Fibroblast of peridontal ligament (primary cell): Measurements from ENCODE around the gene ALG8.

Source experiments
- DNase-seq: peaks from one replicate; pipeline ENCODE4 v3.0.0-alpha.2; 2010; ENCODE audit errors: extremely low read depth

Gene ALG8

GRCh38 chr11:78160557-78160956 is 21.1 kb upstream of the ALG8 start:
- no peak for DNase-seq

- DNase-seq, result peak; percentile 50
Observed at GRCh38 chr11:78158987-78159652, 19.7 kb upstream of the ALG8 start.

GRCh38 chr11:78156127-78156844 is 16.9 kb upstream of the ALG8 start:
- DNase-seq, result peak; percentile 85

- DNase-seq, result no peak
Observed at GRCh38 chr11:78151804-78152203, 12.4 kb upstream of the ALG8 start.

GRCh38 chr11:78150754-78151153 is 11.3 kb upstream of the ALG8 start:
- DNase-seq, result no peak

- DNase-seq, result no peak
Observed at GRCh38 chr11:78150346-78150745, 10.9 kb upstream of the ALG8 start.

- DNase-seq, result peak; percentile 89
Observed at GRCh38 chr11:78149646-78150045, 10.2 kb upstream of the ALG8 start.

- no peak for DNase-seq
Observed at GRCh38 chr11:78147807-78148206, 8.4 kb upstream of the ALG8 start.

- no peak for DNase-seq
Observed at GRCh38 chr11:78145511-78146025, 6.1 kb upstream of the ALG8 start.

- DNase-seq, result no peak
Observed at GRCh38 chr11:78140392-78141077, 1.1 kb upstream of the ALG8 start.

- no peak for DNase-seq
Observed at GRCh38 chr11:78138694-78139421, 568 bp downstream of the ALG8 start.

- DNase-seq, result no peak
Observed at GRCh38 chr11:78138291-78138690, 1.1 kb downstream of the ALG8 start.

GRCh38 chr11:78132475-78132874 is 7.0 kb downstream of the ALG8 start:
- DNase-seq, result no peak

GRCh38 chr11:78131956-78132355 is 7.5 kb downstream of the ALG8 start:
- DNase-seq, result peak; percentile 18

GRCh38 chr11:78127403-78127802 is 12.0 kb downstream of the ALG8 start:
- DNase-seq, result no peak

- DNase-seq, result no peak
Observed at GRCh38 chr11:78112582-78113275, 26.7 kb downstream of the ALG8 start.

GRCh38 chr11:78111298-78111697 is 28.1 kb downstream of the ALG8 start:
- DNase-seq, result no peak

- DNase-seq, result peak; percentile 22
Observed at GRCh38 chr11:78110830-78111229, 28.6 kb downstream of the ALG8 start.

- no peak for DNase-seq
Observed at GRCh38 chr11:78110351-78110750, 29.1 kb downstream of the ALG8 start.

GRCh38 chr11:78109081-78110015 is 30.1 kb downstream of the ALG8 start:
- peak; percentile 28 for DNase-seq
